GM18868 (cell line): ENCODE measurements around the gene MEP1B.

Source experiments
- ATAC-seq: cut with Tn5 transposase; IDR thresholded peaks from one replicate; pipeline ENCODE4 v1.9.1; 2021; ENCODE audit warnings: mild to moderate bottlenecking, moderate library complexity; ENCODE audit not compliant: unreplicated experiment

Gene MEP1B

DNA sequence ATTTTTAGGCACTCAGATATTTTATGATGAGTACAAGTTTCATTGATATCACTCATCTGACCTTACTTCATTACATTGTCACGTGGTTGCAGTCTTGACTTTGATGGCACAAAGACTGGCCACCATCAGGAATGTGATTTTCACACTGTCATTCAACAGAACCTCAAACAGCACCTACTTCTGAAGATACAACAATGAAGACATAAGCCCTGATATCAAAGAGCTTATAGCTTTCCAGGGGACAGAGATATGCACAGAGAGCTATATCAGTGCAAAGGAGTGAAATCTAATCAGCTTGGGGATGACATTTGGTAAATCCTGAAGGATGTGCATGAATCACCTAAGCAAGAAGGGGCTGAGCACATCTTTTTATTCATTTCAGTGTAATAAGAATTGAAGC is 72.3 kb downstream of the MEP1B start:
- ATAC-seq: no peak

GRCh38 chr18:32264401-32264800 is 74.6 kb downstream of the MEP1B start:
- ATAC-seq: no peak

- ATAC-seq: no peak
Measured at GRCh38 chr18:32267463-32267862, 77.6 kb downstream of the MEP1B start.
